Mammary epithelial cell (primary cell): Measurements from ENCODE around the gene TBX3.

Experiments
- EZH2 ChIP-seq: IDR thresholded peaks from 2 replicates; pipeline ENCODE4 v1.6.1; 2012; ENCODE audit warnings: low read length, inconsistent platforms, borderline replicate concordance
- TF ChIP-seq, protein P1 (sequence below), 2 donors: IDR thresholded peaks in 1 of 2; conservative IDR thresholded peaks in 1 of 2; 2 replicates each; pipeline ENCODE4 v1.5.1; 2011 to 2012; ENCODE audit warnings: inconsistent platforms in 2 of 2, low read length in 2 of 2, mild to moderate bottlenecking in 2 of 2, control low read depth in 1 of 2, low read depth in 1 of 2; ENCODE audit not compliant: insufficient read depth in 1 of 2; ENCODE audit errors: extremely low read depth in 1 of 2

- TF ChIP-seq, protein P1, sequence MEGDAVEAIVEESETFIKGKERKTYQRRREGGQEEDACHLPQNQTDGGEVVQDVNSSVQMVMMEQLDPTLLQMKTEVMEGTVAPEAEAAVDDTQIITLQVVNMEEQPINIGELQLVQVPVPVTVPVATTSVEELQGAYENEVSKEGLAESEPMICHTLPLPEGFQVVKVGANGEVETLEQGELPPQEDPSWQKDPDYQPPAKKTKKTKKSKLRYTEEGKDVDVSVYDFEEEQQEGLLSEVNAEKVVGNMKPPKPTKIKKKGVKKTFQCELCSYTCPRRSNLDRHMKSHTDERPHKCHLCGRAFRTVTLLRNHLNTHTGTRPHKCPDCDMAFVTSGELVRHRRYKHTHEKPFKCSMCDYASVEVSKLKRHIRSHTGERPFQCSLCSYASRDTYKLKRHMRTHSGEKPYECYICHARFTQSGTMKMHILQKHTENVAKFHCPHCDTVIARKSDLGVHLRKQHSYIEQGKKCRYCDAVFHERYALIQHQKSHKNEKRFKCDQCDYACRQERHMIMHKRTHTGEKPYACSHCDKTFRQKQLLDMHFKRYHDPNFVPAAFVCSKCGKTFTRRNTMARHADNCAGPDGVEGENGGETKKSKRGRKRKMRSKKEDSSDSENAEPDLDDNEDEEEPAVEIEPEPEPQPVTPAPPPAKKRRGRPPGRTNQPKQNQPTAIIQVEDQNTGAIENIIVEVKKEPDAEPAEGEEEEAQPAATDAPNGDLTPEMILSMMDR (conservative IDR thresholded peaks at IDR 0.05 in 1 of 2, IDR thresholded peaks at IDR 0.05 in 1 of 2; ENCODE audit: extremely low read depth in 1 of 2, insufficient read depth in 1 of 2, low read depth in 1 of 2, low read length in 2 of 2), result no peak
- TF ChIP-seq EZH2, result no peak
Measured at GRCh38 chr12:114631242-114631641, 52.7 kb downstream of the TBX3 start.
